ENCODE data around the gene LRRC31.

- TF ChIP-seq, protein P1, sequence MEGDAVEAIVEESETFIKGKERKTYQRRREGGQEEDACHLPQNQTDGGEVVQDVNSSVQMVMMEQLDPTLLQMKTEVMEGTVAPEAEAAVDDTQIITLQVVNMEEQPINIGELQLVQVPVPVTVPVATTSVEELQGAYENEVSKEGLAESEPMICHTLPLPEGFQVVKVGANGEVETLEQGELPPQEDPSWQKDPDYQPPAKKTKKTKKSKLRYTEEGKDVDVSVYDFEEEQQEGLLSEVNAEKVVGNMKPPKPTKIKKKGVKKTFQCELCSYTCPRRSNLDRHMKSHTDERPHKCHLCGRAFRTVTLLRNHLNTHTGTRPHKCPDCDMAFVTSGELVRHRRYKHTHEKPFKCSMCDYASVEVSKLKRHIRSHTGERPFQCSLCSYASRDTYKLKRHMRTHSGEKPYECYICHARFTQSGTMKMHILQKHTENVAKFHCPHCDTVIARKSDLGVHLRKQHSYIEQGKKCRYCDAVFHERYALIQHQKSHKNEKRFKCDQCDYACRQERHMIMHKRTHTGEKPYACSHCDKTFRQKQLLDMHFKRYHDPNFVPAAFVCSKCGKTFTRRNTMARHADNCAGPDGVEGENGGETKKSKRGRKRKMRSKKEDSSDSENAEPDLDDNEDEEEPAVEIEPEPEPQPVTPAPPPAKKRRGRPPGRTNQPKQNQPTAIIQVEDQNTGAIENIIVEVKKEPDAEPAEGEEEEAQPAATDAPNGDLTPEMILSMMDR (IDR thresholded peaks at IDR 0.05), result peak; percentile 91
- TF ChIP-seq CHD2 (IDR thresholded peaks at IDR 0.05; ENCODE audit: low read length, partially characterized antibody), result no peak
- no peak for TF ChIP-seq TEAD4 (IDR thresholded peaks at IDR 0.05; ENCODE audit: borderline replicate concordance, insufficient read depth)
- TF ChIP-seq NRF1 (IDR thresholded peaks at IDR 0.05; ENCODE audit: low read depth, low read length), result no peak
- TF ChIP-seq JUND (IDR thresholded peaks at IDR 0.05), result no peak
- no peak for TF ChIP-seq POLR2AphosphoS5 (IDR thresholded peaks at IDR 0.05; ENCODE audit: low read depth, low read length)
- peak; percentile 75 for TF ChIP-seq SMC3 (IDR thresholded peaks at IDR 0.05; ENCODE audit: low read depth, low read length)
- no peak for TF ChIP-seq YY1 (IDR thresholded peaks at IDR 0.05; ENCODE audit: low read depth)
- no peak for TF ChIP-seq EZH2phosphoT487 (IDR thresholded peaks at IDR 0.05; ENCODE audit: borderline replicate concordance, low read depth)
- no peak for TF ChIP-seq TAF1 (IDR thresholded peaks at IDR 0.05; ENCODE audit: borderline replicate concordance, low read depth, low read length)
- no peak for TF ChIP-seq EP300 (IDR thresholded peaks at IDR 0.05; ENCODE audit: borderline replicate concordance in 1 of 2, low read depth in 1 of 2, low read length in 1 of 2)
- TF ChIP-seq SIN3A (IDR thresholded peaks at IDR 0.05; ENCODE audit: borderline replicate concordance, low read depth, low read length), result no peak
- no peak for TF ChIP-seq MAX (IDR thresholded peaks at IDR 0.05; ENCODE audit: low read depth)
- no peak for TF ChIP-seq GABPA (IDR thresholded peaks at IDR 0.05; ENCODE audit: low read depth)
These were observed 6.3 kb downstream of the LRRC31 start for GRCh38 chr3:169863458-169863899.

All from SK-N-SH (cell line).